NCI-H1417 treated with DMSO at 0.1 percent for 48 hours (cell line): ENCODE results near the gene KMO.

Experiments used
- DNase-seq: peaks from one replicate; lab custom pipeline; 2025; lab: John Stamatoyannopoulos, UW

KMO gene

DNA sequence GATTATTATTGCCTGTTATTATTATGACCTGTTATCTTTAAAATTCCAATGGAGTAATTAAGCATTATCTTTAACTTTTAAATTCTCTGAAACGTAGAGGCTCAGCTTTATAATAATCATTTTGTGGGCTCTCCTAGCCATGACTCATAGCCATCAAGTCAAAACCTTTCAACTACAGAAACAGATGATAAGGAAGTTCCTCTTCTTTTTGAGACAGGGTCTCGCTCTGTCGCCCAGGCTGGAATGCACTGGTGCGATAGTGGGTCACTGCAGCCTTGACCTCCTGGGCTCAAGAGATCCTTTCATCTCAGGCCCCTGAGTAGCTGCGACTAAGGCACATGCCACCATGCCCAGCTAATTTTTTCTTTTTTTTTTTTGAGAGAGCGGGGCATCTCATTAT, 64.5 kb downstream of the KMO start:
- no peak for DNase-seq

DNA sequence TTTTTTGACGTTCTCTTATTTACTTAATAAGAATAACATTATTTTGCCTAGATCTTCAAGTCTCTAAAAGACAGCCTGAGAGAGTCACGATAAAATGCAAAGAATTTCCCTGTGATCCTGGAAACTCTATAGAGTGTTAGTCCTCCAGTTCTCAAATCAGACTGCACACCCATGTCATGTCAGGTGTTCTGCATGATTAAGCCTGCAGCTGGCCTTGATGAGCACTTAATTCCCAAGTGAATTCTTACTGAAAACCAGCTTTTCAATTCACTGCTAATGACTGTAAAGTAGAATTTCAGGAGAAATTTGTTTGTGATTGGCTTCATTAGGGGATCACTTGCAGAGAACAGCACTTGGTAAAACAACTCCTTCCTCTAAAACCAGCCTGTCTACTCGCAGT, 66.1 kb downstream of the KMO start:
- DNase-seq = no peak

DNA sequence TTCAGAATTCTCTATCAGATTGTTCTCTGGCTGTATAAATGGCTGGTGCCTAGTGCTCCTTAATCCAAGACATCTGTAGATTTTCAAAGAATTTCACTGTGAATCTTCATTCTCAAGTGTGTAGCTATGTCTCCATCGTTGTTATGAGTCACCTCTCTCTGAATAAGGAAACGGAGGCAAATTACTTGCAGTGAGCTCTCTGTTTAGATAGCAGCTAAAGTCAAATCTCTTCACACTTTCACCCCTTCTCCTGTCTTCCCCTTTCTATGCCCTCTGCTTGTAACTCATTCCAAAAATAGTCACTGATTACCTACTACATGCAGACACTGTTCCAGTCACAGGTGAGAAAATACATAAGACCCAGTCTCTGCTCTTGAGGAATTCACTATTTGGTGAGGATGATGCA, 68.3 kb downstream of the KMO start:
- no peak for DNase-seq

DNA sequence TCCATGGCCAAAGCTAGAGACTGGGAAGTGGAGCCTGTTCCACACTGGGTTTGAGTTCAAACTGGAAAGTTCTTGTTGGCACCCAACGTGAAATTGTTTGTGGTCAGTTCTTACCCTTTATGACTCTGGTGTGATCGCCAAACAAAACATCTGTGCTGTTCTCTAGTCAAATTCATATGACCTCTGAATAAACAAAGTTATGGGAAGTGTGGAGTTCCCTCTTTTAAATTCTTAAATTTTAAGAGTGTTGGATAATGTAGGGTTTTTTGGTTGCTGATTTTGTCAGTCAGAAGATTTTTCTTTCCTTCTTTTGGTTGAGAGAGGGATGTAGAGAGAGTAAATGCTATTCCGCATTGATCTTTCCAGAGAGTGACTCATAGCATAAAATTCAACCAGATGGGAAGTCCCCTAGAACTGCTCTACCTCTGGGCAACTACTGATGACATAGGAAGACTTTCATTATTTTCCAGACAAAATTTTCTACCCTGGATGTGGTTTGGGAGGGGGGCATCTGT, 71.6 kb downstream of the KMO start:
- no peak for DNase-seq

DNA sequence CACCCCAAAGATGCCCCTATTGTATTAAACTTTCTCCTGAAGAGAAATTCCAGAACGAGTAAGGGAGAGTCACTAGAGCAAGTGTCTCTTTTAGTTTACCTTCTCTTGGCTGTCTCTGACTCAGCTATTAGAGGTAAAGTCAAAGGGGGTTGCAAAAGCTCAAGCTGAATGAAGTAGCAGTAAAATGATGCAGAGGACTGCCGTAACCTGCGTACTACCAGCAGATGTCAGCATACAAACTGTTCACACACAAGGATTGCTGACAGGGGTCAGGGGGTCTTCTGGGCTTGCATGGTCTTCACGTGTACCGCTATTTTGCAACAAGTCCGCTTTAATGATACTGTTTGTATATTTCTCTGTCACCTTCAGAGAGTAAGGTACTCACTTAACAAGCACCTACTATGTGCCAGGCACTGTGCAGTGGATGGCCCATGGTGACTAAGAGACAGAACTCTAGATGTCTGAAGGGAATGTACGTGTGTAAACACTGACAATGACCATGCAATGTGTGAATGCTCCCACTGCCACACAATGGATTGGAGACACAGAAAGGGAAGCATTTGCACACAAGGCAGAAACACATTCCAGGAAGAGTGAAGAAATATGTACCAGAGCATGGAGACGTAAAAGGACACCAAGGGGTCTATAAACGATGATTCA, 73.1 kb downstream of the KMO start:
- DNase-seq = no peak

DNA sequence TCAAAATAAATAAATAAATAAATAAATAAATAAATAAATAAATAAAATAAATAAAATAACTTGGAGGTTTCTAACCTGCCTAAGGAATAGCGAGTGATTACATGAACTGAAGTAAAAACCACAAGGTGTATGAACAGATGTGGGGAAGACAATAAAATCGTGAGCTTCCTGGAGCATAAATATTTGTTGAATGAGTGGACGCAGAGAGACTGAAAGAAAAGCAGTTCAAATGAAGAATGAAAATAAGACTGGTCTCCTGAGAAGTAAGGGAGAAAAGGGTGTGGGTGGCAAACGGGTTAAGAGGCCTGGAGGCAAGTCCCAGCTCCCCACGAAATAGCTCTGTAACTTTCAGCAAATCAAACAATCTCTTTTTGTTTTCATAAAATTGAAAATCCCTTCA, 74.4 kb downstream of the KMO start:
- DNase-seq = no peak

DNA sequence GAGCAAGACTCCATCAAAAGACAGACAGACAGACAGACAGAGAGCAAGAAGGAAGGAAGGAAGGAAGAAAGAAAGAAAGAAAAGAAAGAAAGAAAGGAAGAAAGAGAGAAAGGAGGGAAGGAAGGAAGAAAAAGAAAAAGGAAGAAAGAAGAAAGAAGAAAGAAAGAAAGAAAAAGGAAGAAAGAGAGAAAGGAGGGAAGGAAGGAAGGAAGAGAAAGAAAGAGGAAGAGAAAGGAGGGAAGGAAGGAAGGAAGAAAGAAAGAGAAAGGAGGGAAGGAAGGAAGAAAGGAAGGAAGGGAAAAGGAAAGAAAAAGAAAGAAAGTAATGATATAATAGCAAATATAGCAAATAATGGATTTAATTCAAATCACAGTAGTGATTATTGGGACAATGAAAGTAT, 75.3 kb downstream of the KMO start:
- DNase-seq = no peak

DNA sequence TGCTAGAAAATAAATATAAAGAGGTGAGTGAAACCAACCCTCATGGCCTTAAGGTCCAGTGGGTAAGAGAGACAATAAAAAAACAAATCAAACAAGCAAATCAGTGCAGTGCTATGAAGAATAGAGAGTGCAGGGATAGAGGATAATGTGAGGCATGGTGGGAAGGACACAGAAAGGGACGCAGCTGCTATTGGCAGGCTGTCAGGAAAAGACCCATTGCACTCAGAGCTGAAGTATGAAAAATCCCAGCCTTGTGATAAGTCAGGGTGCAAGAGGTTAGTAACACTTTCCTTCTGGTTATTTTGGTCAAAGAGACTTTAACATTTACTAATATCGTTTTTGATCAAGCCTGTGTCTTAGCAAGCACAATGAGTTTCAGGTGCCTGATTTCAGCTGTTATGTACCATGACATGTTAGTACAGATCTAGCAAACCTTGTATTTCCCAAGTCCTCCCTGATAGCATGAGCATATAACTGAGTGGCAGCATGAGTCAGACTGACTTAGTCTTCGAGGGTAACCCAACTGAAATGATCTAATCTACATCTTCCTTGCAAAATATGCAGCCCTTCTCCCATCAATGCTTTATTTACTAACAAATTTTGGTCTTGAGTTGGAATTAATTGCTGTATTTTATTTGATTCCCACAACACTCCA, 76.3 kb downstream of the KMO start:
- DNase-seq = no peak

DNA sequence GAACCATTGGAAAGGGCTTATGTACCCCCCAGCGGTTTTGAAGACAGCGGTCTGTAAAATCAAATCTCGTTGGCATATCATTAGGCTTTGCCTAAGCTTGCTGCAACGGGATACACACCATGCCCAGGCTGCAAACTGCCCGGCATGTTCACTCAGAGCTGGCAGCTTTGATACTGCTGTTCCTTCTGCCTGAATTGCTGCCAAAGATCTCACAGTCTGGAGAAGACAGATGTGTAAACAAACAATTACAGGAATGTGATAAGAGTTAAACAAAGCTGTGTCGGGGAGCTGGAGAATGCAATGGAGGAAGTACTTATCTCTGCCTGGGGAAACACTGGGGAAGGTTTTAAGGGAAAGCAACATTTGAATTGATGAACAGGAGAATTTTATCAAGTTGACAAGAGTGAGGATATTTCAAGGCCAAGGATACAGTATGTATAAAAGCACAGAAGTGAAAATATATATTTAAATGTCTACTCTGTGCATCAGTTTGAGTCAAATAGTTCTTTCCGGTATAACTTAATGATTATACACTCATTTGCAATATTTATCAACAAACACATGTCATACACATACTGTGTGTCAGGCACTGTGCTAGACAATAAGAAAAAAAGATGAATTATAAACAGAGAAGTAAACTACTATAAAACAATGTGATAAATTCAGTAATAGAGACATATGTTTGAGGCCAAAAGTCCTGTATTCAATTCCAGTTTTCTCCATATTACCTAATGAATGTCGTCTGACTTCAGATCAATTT, 78.1 kb downstream of the KMO start:
- DNase-seq = no peak

DNA sequence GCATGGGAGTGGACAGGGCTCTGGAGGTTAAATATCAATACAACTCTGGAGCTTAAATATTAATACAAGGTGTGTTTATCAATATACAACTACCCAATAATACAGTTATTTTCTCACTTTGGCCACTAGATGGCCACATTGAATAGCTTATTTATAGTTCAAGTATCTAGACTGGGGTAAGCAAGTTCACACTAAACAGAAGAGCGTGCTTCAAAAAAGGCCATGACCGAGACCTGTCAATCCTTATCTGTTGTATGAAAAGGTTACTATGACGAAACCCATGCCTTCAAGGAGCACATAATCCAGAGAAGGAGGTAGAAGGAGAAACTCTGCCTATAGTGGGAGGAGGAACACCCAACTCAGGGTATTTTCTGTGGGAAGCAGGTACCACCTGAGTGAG, 78.9 kb downstream of the KMO start:
- DNase-seq = peak; percentile 23

DNA sequence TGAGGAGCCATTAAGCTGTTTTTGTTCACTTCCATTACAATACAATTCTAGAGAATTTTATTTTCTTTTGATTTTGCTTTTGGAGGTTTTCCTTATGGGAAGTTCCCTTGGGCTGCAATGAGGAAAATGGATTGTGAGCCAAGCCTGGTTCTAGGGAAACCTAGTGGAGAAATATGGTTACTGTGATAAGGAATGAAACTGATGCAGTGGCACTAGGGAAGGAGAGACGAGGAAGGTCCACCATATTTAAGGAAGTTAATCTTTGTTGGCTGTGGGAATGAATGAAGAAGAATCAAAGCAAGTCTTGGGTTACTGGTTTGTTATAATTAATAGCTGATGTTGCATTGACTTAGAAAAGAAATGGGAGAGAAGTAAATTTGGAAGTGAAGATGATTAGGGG, 79.6 kb downstream of the KMO start:
- DNase-seq = no peak

DNA sequence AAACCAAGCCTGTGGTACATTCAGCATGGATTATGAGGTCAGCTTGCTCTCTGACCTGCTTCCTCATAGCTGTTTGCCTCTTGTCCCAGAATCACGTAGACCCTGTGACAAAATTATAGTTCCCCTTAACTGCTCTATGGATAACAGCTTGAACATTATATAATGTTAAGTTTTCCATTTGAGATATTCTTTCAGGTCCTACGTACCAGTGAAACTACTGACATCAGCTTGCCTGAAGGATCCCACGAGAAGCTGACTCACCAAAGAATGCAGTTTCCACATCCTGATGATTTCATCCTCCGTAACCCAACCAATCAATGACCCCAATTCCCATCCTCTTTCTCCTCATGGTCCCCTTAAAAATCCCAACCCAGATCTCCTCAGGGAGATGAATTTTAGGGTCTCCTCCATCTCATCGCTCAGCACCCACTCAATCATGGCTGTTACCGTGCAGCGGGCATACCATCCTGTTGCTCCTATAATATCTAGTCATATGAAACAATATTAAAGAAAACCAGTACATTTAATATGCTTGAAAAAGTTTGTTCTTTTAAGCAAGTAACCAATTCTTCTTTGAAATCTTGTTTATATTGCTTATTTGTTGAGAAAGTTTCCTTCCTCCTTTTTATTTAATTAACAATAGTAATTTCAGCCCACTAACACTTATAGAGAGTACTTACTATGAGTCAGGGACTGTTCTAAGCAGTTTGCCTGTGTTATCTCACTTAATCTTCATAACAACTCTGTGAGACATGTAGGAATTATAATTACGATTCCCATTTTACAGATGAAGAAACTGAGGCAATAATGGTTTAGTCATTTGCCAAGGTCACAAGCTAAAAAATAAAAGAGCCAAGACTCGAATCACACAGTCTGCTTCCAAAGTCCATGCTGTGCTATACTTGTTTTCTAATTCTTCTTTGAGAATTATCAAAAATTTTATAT, 80.6 kb downstream of the KMO start:
- no peak for DNase-seq

DNA sequence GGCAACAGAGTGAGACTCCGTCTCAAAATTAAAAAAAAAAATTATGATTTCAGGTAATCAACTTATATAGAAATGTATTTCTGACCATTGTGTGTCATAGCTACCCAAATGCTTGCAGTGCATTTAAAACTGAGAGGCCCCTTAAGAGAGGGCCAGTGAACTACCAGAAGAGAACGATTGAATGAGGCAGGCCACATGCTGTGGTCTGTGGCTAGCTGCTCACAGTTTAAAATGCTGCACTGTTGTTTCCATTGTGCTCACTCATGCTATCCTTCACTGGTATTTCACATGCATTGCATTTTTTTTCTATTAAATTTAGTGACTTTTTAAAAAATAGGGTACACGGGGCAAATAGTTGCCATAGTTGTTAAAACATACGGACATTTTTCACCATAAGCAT, 82.0 kb downstream of the KMO start:
- DNase-seq = no peak

DNA sequence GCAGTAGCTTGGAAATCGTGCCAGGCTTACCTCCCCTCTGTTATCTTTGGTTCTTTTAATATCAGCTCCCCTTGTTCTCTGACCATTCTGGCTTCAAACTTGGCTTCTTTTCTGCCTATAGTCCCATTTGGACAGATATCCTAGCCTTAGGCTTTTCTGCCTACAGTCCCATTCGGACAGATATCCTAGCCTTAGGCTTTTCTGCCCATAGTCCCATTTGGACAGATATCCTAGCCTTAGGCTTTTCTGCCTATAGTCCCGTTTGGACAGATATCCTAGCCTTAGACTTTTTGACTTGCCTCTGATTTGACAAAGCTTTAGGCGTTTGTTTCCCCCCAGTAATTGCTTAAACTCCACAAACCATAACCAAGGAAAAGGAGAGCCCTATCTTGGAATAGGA, 82.4 kb downstream of the KMO start:
- no peak for DNase-seq

DNA sequence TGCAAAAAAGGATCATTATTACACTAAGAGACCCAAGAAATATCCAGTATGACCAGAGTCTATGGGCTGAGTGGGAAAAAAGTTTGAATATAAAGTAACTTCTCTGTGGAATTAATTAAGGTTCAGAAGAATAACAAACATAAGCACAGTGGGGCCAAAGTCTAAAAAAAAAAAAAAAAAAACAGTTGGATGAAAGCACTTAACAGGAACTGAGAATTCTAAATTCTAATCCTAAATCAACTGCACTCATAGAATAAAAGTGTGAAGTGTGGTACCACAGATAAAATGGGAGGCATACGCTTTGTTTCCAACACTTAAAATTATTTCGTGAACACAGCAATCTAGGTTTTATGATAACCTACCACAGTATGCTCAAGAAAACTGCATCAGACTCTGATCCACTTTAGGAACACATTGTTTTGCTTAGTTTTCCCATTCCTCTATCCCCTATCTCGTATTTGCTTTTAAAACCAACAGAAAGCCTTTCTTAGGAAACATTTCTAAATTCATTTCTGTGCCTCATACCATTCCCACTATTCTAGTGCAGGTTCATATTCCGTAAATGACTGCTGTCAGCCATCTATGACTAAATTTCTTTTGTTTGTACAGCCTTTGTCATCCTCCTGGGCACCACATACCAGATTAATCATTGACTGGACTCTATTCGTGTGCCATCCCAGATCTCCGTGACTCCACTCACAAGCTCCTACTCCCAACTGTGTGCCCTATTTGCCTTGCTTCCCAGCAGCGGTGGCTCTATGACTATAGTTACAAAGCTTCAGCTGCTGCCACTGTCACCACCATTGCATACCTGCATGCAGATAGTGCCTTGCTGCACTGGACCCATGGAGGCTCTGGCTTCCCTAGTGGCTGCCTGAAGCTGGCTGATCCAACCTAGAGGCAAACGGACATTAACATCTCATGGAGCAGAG, 83.1 kb downstream of the KMO start:
- no peak for DNase-seq

DNA sequence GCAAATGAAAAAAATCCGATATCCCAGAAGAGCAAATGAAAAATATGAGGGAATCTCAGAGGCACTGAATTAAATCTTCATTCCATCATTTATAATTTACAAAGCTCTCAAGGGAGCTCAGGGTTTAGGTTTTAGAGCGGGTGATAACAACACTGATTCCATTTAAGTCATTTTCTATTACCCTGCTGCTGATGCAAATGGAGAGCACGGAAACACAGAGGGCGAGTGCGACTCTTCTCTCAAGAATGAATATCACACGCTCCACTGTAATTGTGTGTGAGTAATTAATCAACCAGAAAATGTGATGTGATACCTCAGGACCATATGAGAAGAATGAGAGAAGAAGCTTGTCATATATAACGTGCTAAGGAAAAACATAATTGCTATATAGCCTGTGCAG, 85.2 kb downstream of the KMO start:
- no peak for DNase-seq

DNA sequence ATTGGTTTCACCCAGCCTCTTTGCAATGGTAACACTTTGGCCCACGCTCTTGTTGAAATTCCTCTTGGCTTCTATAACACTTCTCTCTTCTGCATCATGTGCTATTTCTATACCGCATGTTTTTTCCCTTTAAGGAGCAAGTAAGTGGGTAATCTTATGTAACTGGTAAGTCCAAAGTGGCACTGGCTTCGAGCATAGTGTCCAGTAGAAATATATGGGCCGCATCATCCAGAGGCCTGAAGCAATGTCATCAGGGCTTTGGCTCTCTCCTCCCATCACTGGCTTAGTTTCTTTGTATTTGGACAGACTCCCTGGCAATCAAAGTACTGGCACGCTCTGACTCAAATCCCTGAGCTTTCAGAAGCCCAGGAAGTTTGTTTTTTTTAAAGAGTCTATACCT, 90.5 kb downstream of the KMO start:
- DNase-seq = no peak

DNA sequence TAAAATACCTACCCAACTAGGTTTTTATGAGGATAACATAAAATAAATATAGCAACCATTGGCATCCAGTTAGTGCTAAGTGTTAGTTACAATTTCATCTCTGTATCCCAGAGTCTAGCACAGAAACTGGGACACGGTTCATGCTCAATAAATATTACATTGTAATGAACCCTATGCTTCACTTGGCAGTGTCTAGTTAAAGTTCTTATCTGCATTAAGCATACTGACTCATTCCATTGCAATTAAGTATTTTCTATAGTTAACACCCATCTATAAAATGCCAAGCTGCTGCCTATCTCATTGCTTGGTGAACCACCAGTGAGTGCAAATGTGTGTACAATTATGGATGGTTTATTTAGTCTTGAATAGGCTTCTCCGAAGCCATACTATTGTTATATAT, 92.8 kb downstream of the KMO start:
- DNase-seq = no peak

DNA sequence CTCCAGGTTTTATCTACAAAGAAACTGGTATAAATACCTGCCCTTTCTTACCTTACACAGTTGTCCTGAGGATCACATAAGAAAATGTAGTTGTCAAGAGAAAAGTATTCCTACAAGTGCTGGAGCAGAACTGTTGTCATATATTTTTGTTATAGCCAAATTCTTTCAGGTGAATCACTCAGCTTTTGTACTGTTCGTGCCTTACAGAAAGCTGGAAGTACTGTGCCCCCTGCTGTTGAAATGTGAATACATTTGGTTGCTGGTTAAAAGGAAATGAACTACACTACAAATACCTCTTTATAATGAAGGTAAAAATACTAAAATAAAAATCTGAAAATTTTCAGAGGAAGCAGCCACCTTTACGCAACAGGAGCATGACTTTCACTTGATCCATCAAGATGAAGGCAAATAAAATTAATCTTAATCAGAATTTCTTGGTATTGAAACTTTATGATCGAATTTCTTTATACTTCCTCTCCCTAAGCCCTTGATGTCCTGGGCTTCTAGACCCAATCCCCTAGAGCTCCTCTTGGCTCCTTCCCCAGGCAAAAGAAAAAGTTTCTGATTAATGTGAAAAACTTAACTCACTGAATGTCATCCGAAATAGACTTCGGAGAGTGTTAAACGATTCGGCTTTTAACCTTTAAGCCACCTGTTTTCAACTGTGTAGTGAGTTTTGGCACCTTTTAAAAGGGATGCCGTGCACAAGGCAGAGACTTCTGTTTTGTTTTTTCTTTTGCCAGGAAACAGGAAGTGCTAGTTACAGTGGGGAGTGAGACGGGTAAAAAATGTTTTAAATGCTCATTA, 95.5 kb downstream of the KMO start:
- DNase-seq = no peak

DNA sequence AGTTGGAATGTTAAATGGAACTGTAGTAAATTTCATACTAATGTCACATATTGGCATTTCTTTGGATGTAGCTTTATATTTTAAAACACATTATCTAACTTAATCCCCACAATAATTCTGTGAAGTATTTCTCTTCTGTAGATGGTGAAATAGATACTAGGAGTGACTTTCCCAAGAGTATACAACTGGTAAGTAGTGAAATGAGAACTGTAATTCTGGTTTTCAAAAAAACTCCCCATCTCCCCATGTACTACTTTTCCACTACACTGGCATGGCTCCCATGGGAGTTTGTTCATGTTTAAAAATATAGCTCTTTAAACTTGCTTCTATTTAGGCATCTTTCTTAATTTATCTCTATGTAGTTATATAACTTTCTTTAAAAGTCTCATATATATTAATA, 97.8 kb downstream of the KMO start:
- no peak for DNase-seq
